ENCODE results near the gene VWA2. TPM values are rescaled to one million over a fixed set of nuclear protein-coding genes. Genes with fewer than 3 reads are reported as not detected.

Gene VWA2
- total RNA-seq, 2 donors from 2014 or later, result 1.7 to 2.0 TPM

GRCh38 chr10:114337510-114338462 lies 98.7 kb downstream of the VWA2 start:
- H3K9me3 ChIP-seq (ENCODE audit: control insufficient read depth, low read length), result no peaks in the 10 kb centered on the region
- no peaks in the 10 kb centered on the region for H3K9me3 Mint-ChIP-seq
- H3K4me1 Mint-ChIP-seq, result peaks cover 14% of the 10 kb centered on the region
- H3K36me3 ChIP-seq (ENCODE audit: control insufficient read depth, insufficient read depth, low read length), result no peaks in the 10 kb centered on the region
- H3K36me3 Mint-ChIP-seq (ENCODE audit: low read depth), result no peaks in the 10 kb centered on the region
- peak; percentile 90 for DNase-seq
- H3K4me1 ChIP-seq (ENCODE audit: control insufficient read depth, insufficient read depth, low read length), result no peaks in the 10 kb centered on the region
- no peak overlapping the region for H3K4me3 Mint-ChIP-seq
- TF ChIP-seq CTCF (conservative IDR thresholded peaks at IDR 0.05), result peak; percentile 10
- H3K27ac ChIP-seq (ENCODE audit: low read depth, low read length), result peak overlapping the region; percentile 61
- no peak overlapping the region for H3K9ac ChIP-seq (ENCODE audit: extremely low read depth, low read length, poor library complexity, severe bottlenecking)
- H3K27ac Mint-ChIP-seq, result no peak overlapping the region
- peaks cover 12% of the 10 kb centered on the region for H3K27me3 Mint-ChIP-seq (ENCODE audit: insufficient read depth)
- WGBS, 2 experiments (ENCODE audit: insufficient coverage in 1 of 2, insufficient read length in 1 of 2), result 39 to 59% methylated on average over 13 to 19 of the region's 19 CpGs
- no peaks in the 10 kb centered on the region for H3K27me3 ChIP-seq (ENCODE audit: control insufficient read depth, insufficient read depth, low read length, poor library complexity, severe bottlenecking)
- no peak overlapping the region for H3K4me3 ChIP-seq (ENCODE audit: low read length)

DNA sequence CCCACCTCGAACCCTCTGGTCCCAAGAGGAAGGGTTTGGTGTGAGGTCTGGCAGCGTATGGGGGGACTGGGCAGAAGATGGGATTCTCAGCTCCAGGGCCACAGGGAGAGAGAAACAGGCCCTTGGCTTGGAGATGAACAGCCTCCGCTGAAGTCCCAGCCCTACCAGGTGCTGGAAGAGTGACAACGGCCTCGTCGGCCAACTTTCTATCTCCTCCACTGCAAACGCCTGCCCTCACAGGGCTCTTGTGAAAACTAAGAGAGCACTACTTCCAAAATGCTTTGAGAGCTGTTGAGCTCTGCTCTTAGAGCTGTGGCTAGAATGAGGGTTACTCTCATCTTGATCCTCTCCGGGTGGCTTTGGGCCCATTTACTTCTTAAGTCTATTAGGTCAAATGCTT lies 101.8 kb downstream of the VWA2 start:
- Histone ChIP-seq H3K27me3 (ENCODE audit: control insufficient read depth, insufficient read depth, low read length, poor library complexity, severe bottlenecking) (no peaks in the 10 kb centered on the region), H3K4me1 (ENCODE audit: control insufficient read depth, insufficient read depth, low read length) (no peaks in the 10 kb centered on the region), H3K9me3 (ENCODE audit: control insufficient read depth, low read length) (no peaks in the 10 kb centered on the region), H3K36me3 (ENCODE audit: control insufficient read depth, insufficient read depth, low read length) (no peaks in the 10 kb centered on the region), H3K9ac (ENCODE audit: extremely low read depth, low read length, poor library complexity, severe bottlenecking) (no peak overlapping the region), H3K4me3 (ENCODE audit: low read length) (no peak overlapping the region), H3K27ac (ENCODE audit: low read depth, low read length) (no peak overlapping the region)
- WGBS, 2 experiments (ENCODE audit: insufficient coverage in 1 of 2, insufficient read length in 1 of 2), result 81 to 93% methylated on average over 2 to 8 of the region's 8 CpGs
- Mint-ChIP-seq H3K36me3 (ENCODE audit: low read depth) (no peaks in the 10 kb centered on the region), H3K4me1 (peaks cover 16% of the 10 kb centered on the region), H3K9me3 (no peaks in the 10 kb centered on the region), H3K27me3 (ENCODE audit: insufficient read depth) (peaks cover 13% of the 10 kb centered on the region), H3K27ac (no peak overlapping the region), H3K4me3 (no peak overlapping the region)
- DNase-seq, result no peak
- no peak for TF ChIP-seq CTCF (conservative IDR thresholded peaks at IDR 0.05)

Other genes with a start within 250 kb of the VWA2 start
- gene ADRB1, start 195.4 kb upstream of the VWA2 start, total RNA-seq, result not detected
- 10 to 100 TPM; 19.9 to 22.3 TPM for gene CCDC186, start 65.1 kb upstream of the VWA2 start, total RNA-seq
- under 1 TPM; 0.09 to 0.15 TPM for gene TDRD1, start 59.9 kb upstream of the VWA2 start, total RNA-seq
- 1 to 10 TPM; 1.5 to 2.2 TPM for gene AFAP1L2, start 165.2 kb downstream of the VWA2 start, total RNA-seq